Uterus (tissue), 2 donors: Measurements from ENCODE around the gene IRF2BPL.

Experiments
- CTCF ChIP-seq, 4 experiments: fragments of 200-600 bp in 2 of 4; fragments of 450-650 bp in 2 of 4; sonication (generic) in 2 of 4; IDR thresholded peaks; one replicate each; pipeline ENCODE4 v1.5.1; 2016 to 2019; ENCODE audit warnings: antibody characterized with exemption in 4 of 4, mild to moderate bottlenecking in 2 of 4, moderate library complexity in 1 of 4
- POLR2A ChIP-seq, 2 donors: fragments of 450-650 bp; IDR thresholded peaks; one replicate each; pipeline ENCODE4 v1.6.1; 2016; ENCODE audit warnings: antibody characterized with exemption in 2 of 2, mild to moderate bottlenecking in 1 of 2, moderate library complexity in 1 of 2

GRCh38 chr14:76975051-76975450 lies 53.5 kb downstream of the IRF2BPL start:
- TF ChIP-seq CTCF (IDR thresholded peaks at IDR 0.05): no peak
- no peak for TF ChIP-seq POLR2A (IDR thresholded peaks at IDR 0.05)
